ENCODE results near the gene POLG2. TPM values are rescaled to one million over a fixed set of nuclear protein-coding genes. Genes with fewer than 3 reads are reported as not detected.

Gene POLG2
- total RNA-seq (18.4 TPM), polyA plus RNA-seq (7.1 TPM)

DNA sequence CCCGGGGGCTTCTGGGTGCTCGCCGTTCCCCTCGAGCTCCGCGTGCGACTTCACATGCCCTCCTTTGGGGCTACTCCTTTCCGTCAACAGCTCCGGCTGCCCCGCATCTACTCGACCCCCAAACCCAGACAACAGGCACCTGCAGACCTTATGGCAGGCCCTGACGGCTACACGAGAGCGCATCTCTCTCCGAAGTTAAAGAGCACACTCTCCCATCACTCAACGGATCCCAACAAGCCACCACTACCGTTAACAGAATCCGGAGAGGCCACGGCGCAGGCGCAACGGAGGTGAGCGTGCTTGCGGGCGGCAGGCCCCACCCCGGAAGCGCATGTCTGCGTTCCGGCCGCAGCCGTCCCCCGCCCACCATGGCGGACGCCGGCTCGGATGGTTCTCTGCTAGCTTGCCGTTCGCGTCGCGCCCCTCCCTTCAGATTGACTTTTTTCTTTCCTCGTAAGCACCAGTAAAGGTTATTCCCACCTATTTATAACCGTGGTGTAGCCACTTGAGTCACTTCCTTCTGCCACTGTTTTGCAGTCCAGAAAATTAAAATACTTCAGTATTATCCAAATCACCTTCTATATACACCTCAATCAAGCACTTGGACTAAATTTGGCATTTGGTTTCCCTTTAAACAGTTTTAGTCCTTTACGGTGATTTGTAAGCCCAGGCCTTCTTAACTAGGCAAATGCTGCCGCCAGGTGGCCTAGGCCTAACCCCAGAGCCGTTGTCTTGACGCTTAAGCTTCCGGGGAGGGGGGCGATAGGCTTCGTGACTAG is at the start of gene POLG2:
Gene POLG2 (minus strand): TSS at position 269 of the 779 bp plus-strand sequence. CDS start 86 bp downstream, at position 183.
- DNase-seq (ENCODE audit: extremely low spot score), result peak; percentile 84
- WGBS, result under 1% methylated on average over 50 of the region's 50 CpGs
- H3K27ac ChIP-seq (ENCODE audit: low read depth), result peak within 1 kb of the TSS; percentile 67
- H3K36me3 ChIP-seq (ENCODE audit: insufficient read depth), result peaks cover 8% of the 10 kb centered on the region
- H3K4me3 ChIP-seq (ENCODE audit: low read depth, low read length), result peak within 1 kb of the TSS; percentile 61
- no peaks in the 10 kb centered on the region for H3K4me1 ChIP-seq (ENCODE audit: insufficient read depth)

DNA sequence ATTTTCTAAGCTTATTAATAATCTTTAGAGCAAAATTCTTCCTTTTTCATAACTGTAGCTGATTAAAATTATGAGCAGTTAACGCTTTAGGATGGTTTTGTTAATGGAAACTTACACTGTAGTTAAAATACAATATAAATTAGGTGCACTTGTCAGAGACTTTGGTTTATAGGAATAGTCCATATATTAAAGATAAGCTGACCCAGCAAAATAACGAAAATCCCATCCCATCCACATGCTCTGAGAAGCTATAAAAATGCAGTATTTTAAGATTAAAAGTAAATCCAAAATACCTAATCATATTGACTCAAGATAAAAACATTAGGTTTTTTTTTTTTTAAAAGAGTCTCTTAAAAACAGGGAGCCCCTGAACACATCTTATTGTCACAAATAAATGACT is 47.9 kb upstream of the POLG2 start:
- no peak overlapping the region for H3K4me3 ChIP-seq (ENCODE audit: low read depth, low read length)
- no peaks in the 10 kb centered on the region for H3K4me1 ChIP-seq (ENCODE audit: insufficient read depth)
- peaks cover 9% of the 10 kb centered on the region for H3K36me3 ChIP-seq (ENCODE audit: insufficient read depth)
- no peak overlapping the region for H3K27ac ChIP-seq (ENCODE audit: low read depth)
- no peak for DNase-seq (ENCODE audit: extremely low spot score)
- 92% methylated on average over 2 of the region's 2 CpGs for WGBS

DNA sequence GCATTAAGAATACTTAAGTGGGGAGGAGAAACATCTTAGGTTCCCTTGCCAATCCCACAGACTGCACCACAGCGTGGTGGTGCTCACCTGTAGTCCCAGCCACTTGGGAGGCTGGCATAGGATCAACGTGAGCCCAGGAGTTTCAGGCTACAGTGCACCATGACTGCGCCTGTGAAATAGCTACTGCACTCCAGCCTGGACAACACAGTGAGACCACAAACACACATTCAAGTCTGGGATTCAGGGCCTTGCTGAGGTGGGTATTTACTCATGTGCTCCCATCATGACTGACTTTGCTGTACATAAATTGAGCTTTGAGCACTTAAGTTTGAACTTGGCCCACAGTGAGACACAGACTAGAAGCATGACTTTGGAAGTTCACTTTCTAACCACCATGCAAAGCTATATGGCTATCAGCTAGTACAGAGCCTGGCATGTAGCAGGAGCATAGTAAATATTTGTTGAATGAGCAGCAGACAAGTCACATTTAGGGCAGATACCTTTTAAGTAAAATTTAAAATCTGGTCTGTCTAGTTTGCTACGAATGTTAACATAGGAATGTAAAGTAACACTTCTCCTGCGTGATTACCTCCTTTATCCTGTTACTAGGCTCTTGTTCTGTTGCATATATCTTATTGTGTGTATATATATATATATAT is 43.4 kb upstream of the POLG2 start:
- no peak overlapping the region for H3K27ac ChIP-seq (ENCODE audit: low read depth)
- peaks cover 4% of the 10 kb centered on the region for H3K36me3 ChIP-seq (ENCODE audit: insufficient read depth)
- DNase-seq (ENCODE audit: extremely low spot score), result no peak
- 92% methylated on average over 5 of the region's 5 CpGs for WGBS
- H3K4me1 ChIP-seq (ENCODE audit: insufficient read depth), result no peaks in the 10 kb centered on the region
- no peak overlapping the region for H3K4me3 ChIP-seq (ENCODE audit: low read depth, low read length)

DNA sequence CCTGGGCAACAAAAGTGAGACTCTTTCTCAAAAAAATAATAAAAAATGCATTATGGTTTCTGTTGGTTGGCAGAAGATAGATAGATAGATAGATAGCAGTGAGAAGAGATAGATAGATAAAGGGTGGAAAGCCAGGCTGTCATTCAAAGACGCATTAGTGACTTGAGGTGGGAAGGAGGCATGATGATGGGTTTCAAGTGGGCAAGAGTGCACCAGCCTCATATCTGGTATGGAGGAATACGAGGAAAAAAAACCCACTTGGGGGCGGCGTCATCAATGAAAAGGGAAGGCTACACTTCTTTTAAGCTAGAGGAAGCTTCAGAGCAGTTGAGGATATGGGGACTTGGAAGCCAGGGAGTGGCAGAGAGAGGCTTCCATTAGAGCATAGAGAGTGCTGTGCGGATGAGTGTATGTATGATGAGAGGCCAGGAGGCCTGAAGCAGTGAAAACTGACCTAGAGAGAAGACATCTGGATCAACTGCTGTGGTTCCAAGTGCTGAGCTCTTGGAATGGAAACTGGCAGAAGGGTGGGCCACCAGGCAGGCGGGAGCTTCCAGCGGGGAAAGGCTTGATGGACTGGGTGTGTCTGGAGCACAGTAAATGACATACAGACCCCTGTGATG is 41.8 kb upstream of the POLG2 start:
- Histone ChIP-seq H3K36me3 (ENCODE audit: insufficient read depth) (peaks cover 4% of the 10 kb centered on the region), H3K27ac (ENCODE audit: low read depth) (no peak overlapping the region), H3K4me1 (ENCODE audit: insufficient read depth) (no peaks in the 10 kb centered on the region), H3K4me3 (ENCODE audit: low read depth, low read length) (no peak overlapping the region)
- DNase-seq (ENCODE audit: extremely low spot score), result no peak
- 74% methylated on average over 7 of the region's 7 CpGs for WGBS

DNA sequence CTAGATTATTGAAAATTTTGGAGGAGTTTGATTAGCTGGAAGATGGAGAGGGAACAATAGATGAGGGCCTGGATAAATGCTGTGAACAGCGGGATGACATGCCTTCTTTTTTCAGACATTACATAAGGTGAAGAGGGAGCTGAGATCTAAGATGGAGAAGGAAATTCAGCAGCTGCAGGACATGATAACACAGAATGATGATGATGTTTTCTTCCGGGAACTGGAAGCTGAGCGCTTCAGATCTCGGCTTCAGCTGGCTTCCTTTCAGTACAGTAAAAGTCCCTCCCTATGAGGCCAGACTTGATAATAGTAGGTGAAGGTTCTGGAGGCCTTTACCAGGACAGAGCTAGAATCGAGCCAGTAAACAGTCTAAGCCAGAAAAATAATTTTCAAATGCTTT is 40.6 kb upstream of the POLG2 start:
- H3K27ac ChIP-seq (ENCODE audit: low read depth), result no peak overlapping the region
- H3K4me3 ChIP-seq (ENCODE audit: low read depth, low read length), result no peak overlapping the region
- H3K36me3 ChIP-seq (ENCODE audit: insufficient read depth), result peaks cover 3% of the 10 kb centered on the region
- H3K4me1 ChIP-seq (ENCODE audit: insufficient read depth), result no peaks in the 10 kb centered on the region
- no peak for DNase-seq (ENCODE audit: extremely low spot score)
- WGBS, result 76% methylated on average over 5 of the region's 5 CpGs

DNA sequence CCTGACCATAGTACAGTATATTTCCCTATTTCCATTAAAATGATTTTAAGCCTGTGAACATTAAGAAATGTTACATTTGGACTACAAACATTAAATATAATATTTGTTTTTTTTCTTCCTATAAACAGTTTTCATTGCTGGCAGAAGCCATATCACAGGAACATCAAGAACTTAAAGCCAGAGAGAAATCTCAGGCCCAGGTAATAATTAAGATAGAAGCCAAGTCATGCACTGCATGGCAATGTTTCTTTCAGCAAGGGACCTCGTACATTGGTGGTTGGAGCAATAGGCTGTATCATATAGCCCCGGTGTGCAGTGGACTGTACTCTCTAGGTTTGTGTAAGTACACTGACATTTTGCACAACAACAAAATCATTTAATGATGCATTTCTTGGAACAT is 40.1 kb upstream of the POLG2 start:
- no peak for DNase-seq (ENCODE audit: extremely low spot score)
- H3K4me1 ChIP-seq (ENCODE audit: insufficient read depth), result no peaks in the 10 kb centered on the region
- H3K4me3 ChIP-seq (ENCODE audit: low read depth, low read length), result no peak overlapping the region
- peaks cover 2% of the 10 kb centered on the region for H3K36me3 ChIP-seq (ENCODE audit: insufficient read depth)
- no peak overlapping the region for H3K27ac ChIP-seq (ENCODE audit: low read depth)
- WGBS, result 85% methylated on average over 2 of the region's 2 CpGs

DNA sequence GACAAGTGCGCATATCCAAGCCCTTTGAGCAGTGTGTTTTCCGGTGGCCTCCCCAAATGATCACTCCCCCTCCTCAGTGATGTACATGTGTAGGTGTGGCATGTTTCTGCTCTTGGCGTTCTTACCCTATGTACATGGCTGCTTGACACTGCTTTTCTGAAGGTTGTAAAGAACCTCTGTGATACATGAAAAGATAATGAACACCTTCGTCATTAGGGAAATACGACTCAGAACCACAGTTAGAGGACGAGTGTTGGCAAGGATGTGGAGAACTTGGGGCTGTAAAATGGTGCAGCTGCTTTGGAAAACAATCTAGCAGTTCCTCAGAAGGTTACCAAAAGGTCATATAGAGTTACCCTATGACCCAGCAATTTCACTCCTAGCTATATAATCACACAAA is 38.5 kb upstream of the POLG2 start:
- Histone ChIP-seq H3K27ac (ENCODE audit: low read depth) (no peak overlapping the region), H3K4me1 (ENCODE audit: insufficient read depth) (no peaks in the 10 kb centered on the region), H3K36me3 (ENCODE audit: insufficient read depth) (peaks cover 2% of the 10 kb centered on the region), H3K4me3 (ENCODE audit: low read depth, low read length) (no peak overlapping the region)
- WGBS, result 69% methylated on average over 6 of the region's 6 CpGs
- DNase-seq (ENCODE audit: extremely low spot score), result no peak

DNA sequence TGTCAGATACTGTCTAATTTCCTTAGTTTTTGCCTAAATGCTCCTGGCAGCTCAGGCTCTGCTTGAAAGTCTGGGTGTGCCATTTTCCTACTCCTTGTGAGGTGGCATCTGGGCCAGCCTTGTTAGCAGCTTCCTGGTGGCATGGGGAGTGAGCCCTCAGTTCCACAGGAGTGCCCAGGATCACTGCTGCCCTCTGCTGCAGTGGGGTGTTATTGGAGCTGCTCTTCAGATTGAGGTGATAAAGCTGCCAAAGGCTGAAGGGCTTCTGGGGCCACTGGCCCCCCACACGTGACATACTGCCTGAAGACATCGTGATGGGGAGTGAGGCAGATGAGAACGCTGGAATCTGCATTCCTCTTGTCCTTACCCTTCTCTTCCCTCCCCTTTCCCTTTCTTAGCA is 37.3 kb upstream of the POLG2 start:
- Histone ChIP-seq H3K27ac (ENCODE audit: low read depth) (no peak overlapping the region), H3K4me1 (ENCODE audit: insufficient read depth) (no peaks in the 10 kb centered on the region), H3K4me3 (ENCODE audit: low read depth, low read length) (no peak overlapping the region), H3K36me3 (ENCODE audit: insufficient read depth) (peaks cover 4% of the 10 kb centered on the region)
- no peak for DNase-seq (ENCODE audit: extremely low spot score)
- 81% methylated on average over 3 of the region's 3 CpGs for WGBS

DNA sequence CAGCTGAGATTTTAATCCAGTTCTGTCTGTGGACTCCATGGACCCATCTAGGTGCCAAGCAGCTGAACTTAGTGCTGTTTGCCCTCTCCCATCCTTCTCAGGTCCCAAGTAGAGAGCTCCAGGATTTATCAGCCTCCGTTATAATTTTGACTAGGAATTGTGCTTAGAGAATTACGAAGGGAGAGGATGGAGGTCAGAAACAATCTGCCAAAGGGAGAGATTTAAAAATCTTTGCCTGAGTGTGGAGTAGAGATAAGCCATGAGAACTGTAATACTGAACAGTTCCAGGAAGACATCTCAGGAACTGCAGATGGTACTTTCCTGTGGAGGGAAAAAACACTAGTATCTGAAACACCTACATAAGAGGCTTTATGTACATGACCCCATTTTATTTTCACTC is 36.9 kb upstream of the POLG2 start:
- WGBS, result 86% methylated on average over 2 of the region's 2 CpGs
- Histone ChIP-seq H3K4me1 (ENCODE audit: insufficient read depth) (no peaks in the 10 kb centered on the region), H3K36me3 (ENCODE audit: insufficient read depth) (peaks cover 3% of the 10 kb centered on the region), H3K27ac (ENCODE audit: low read depth) (no peak overlapping the region), H3K4me3 (ENCODE audit: low read depth, low read length) (no peak overlapping the region)
- DNase-seq (ENCODE audit: extremely low spot score), result no peak

DNA sequence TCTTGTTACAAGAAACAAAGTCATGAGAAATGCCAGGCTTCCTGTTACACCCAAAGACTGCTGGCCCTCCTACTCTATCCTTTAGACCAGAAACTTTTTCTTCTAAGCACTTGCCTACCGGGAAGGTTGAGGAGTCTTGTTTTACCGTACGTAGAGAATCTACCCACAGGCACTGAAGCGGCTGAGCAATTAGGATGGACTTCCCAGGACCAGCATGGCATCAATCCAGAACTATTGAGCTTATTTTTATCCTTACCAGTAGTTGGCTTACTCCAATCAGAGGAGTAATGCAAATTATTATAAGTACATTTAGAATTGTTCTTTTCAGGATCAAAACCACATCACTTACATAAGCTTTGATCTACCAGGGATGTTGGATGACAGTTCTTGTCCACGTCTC is 35.6 kb upstream of the POLG2 start:
- Histone ChIP-seq H3K27ac (ENCODE audit: low read depth) (no peak overlapping the region), H3K4me1 (ENCODE audit: insufficient read depth) (no peaks in the 10 kb centered on the region), H3K36me3 (ENCODE audit: insufficient read depth) (peaks cover 4% of the 10 kb centered on the region), H3K4me3 (ENCODE audit: low read depth, low read length) (no peak overlapping the region)
- WGBS, result 92% methylated on average over 5 of the region's 5 CpGs
- no peak for DNase-seq (ENCODE audit: extremely low spot score)

DNA sequence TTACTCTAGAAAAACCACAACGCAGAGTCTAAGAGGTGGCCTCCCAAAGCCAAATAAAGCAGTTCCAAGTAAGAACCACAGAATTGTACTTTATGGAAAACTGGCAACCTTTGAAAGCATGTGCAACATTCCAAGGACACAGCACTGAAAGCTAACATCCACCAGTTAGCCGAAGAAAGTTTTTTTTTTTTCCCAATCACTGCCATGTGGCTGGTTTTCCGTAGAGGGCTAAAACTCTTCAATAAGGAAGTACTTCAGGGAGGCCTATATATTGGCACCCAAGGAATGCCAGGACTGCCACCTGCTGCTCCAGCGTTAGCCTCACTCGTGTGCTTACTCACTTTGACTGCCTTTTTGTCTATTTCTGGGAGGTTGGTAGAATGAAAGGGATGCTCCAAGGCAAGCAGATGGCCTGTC is 35.1 kb upstream of the POLG2 start:
- H3K4me1 ChIP-seq (ENCODE audit: insufficient read depth), result no peaks in the 10 kb centered on the region
- WGBS, result 80% methylated on average over 5 of the region's 5 CpGs
- no peak overlapping the region for H3K27ac ChIP-seq (ENCODE audit: low read depth)
- no peak overlapping the region for H3K4me3 ChIP-seq (ENCODE audit: low read depth, low read length)
- peaks cover 4% of the 10 kb centered on the region for H3K36me3 ChIP-seq (ENCODE audit: insufficient read depth)
- DNase-seq (ENCODE audit: extremely low spot score), result no peak

DNA sequence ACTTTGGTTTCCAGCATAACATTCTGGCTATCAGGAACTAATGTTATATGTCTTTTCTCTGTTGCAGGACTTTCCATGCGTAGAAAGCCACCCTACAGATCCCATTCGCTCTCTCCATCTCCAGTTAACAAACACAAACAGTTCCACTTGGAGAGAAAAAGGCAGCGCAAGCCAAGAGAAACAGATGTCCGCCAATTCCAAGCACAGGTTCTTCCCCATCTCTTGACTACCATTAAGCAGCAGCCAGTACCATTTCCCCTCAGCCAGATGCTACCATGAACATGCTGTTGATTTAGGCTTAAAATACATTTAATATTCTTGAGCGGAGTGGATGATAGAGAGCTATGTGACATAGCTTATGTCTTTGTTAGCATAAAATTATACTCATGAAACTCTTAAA is 32.4 kb upstream of the POLG2 start:
- peaks cover 6% of the 10 kb centered on the region for H3K36me3 ChIP-seq (ENCODE audit: insufficient read depth)
- H3K4me3 ChIP-seq (ENCODE audit: low read depth, low read length), result no peak overlapping the region
- no peak for DNase-seq (ENCODE audit: extremely low spot score)
- H3K27ac ChIP-seq (ENCODE audit: low read depth), result no peak overlapping the region
- no peaks in the 10 kb centered on the region for H3K4me1 ChIP-seq (ENCODE audit: insufficient read depth)
- 97% methylated on average over 5 of the region's 5 CpGs for WGBS

DNA sequence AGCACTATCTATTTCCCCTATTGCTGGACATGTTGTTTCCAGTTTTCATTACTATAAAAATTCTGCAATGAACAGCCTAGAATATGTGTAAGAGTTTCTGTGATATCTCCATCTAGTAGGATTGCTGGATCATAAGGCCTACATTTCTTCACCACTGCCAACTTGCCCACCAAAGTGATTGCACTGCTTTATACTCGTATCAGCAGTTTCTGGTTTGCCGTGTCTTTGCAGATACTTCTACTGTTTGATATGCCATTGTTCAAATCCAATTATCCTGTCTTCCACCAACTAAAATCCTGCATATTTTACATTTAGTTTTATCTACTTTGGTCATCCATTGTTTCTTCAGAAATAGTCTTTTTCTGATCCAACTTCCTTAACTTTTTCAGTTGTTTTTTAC is 31.1 kb upstream of the POLG2 start:
- no peak overlapping the region for H3K27ac ChIP-seq (ENCODE audit: low read depth)
- no peak for DNase-seq (ENCODE audit: extremely low spot score)
- peaks cover 6% of the 10 kb centered on the region for H3K36me3 ChIP-seq (ENCODE audit: insufficient read depth)
- no peaks in the 10 kb centered on the region for H3K4me1 ChIP-seq (ENCODE audit: insufficient read depth)
- 93% methylated on average over 2 of the region's 2 CpGs for WGBS
- no peak overlapping the region for H3K4me3 ChIP-seq (ENCODE audit: low read depth, low read length)

DNA sequence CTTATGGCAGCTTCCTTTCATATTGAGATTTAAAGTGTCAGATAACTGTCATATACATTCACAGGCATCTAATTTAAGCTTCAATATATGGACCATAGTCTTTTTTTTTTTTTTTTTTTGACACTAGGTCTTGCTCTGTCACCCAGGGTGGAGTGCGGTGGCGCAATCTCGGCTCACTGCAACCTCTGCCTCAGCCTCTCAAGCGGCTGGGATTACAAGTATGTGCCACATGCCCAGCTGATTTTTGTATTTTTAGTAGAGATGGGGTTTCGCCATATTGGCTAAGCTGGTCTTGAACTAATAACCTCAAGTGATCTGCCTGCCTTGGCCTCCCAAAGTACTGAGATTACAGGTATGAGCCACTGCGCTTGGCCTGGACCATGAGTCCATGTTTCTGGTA is 23.5 kb upstream of the POLG2 start:
- Histone ChIP-seq H3K36me3 (ENCODE audit: insufficient read depth) (peaks cover 11% of the 10 kb centered on the region), H3K27ac (ENCODE audit: low read depth) (no peak overlapping the region), H3K4me1 (ENCODE audit: insufficient read depth) (no peaks in the 10 kb centered on the region), H3K4me3 (ENCODE audit: low read depth, low read length) (no peak overlapping the region)
- 96% methylated on average over 6 of the region's 6 CpGs for WGBS
- no peak for DNase-seq (ENCODE audit: extremely low spot score)

All from urinary bladder (tissue), 4 donors.